Non-pigmented ciliary epithelial cell (primary cell): ENCODE data around the gene CCDC97.
A peak's percentile ranks its signal among the peaks of the same experiment; 100 is the strongest.
"Not testable (repeated sequence)": the region's sequence is repeated elsewhere in the genome, so short reads cannot be mapped to it uniquely, and the experiment has no call there.

Source experiments
- DNase-seq: peaks from one replicate; pipeline ENCODE4 v3.0.0-alpha.2; 2010; ENCODE audit warnings: low read depth

The CCDC97 gene

GRCh38 chr19:41364524-41365391 is 54.8 kb downstream of the CCDC97 start:
- no peak for DNase-seq

- DNase-seq = no peak
Observed at GRCh38 chr19:41366089-41366488, 56.1 kb downstream of the CCDC97 start.

- peak; percentile 84 for DNase-seq
Observed at GRCh38 chr19:41367848-41368301, 57.9 kb downstream of the CCDC97 start.

GRCh38 chr19:41369769-41370168 is 59.8 kb downstream of the CCDC97 start:
- no peak for DNase-seq

- not testable (repeated sequence) for DNase-seq
Observed at GRCh38 chr19:41371119-41371518, 61.1 kb downstream of the CCDC97 start.

- DNase-seq = no peak
Observed at GRCh38 chr19:41371541-41371940, 61.6 kb downstream of the CCDC97 start.

- no peak for DNase-seq
Observed at GRCh38 chr19:41372501-41372900, 62.5 kb downstream of the CCDC97 start.

GRCh38 chr19:41373993-41374392 is 64.0 kb downstream of the CCDC97 start:
- peak; percentile 65 for DNase-seq
